Testis (tissue), 3 donors: ENCODE results near the gene EHMT2. TPM values are rescaled to one million over a fixed set of nuclear protein-coding genes. Genes with fewer than 3 reads are reported as not detected.

Source experiments
- DNase-seq: peaks from one replicate; pipeline ENCODE4 v3.0.0-alpha.2; 2019
- H3K27ac ChIP-seq, 2 donors: fragments of 200-600 bp; sonication (generic); one replicate each; pipeline ENCODE4 v1.5.1; 2019
- H3K27me3 ChIP-seq: fragments of 200-600 bp; sonication (generic); one replicate; pipeline ENCODE4 v1.5.1; 2019
- H3K36me3 ChIP-seq: fragments of 200-600 bp; sonication (generic); one replicate; pipeline ENCODE4 v1.5.1; 2017; ENCODE audit warnings: low read depth; ENCODE audit errors: missing control alignments
- H3K4me1 ChIP-seq: fragments of 200-600 bp; sonication (generic); one replicate; pipeline ENCODE4 v1.5.1; 2019
- H3K4me3 ChIP-seq, 2 donors: fragments of 200-600 bp; sonication (generic); one replicate each; pipeline ENCODE4 v1.5.1; 2017 to 2019
- H3K9me3 ChIP-seq: fragments of 200-600 bp; sonication (generic); one replicate; pipeline ENCODE4 v1.5.1; 2017
- POLR2A ChIP-seq: fragments of 450-650 bp; IDR thresholded peaks from one replicate; pipeline ENCODE4 v1.6.1; 2017; ENCODE audit warnings: antibody characterized with exemption, mild to moderate bottlenecking, moderate library complexity
- WGBS, 2 donors: methylation state at CpG; one replicate each; pipeline ENCODE4 v1.1.5; 2018; 5-methylcytosine and 5-hydroxymethylcytosine counted together
- intact Hi-C: fragments of 100-400 bp; cut with DNase I; formaldehyde crosslinking; loops from one replicate; pipeline ENCODE4 v1.15.1; 2023; ENCODE audit warnings: low total_unique reads
- polyA plus RNA-seq: library from polyadenylated mRNA; stranded (reverse); fragments of 350-450 nt; fragmentation: Illumina TruSeq; extraction: RNeasy Lipid Tissue Mini Kit (QIAGEN cat#74804); gene quantifications from one replicate; pipeline ENCODE4 v1.2.3, GENCODE V29; 2014; ENCODE audit warnings: low read depth, low replicate concordance; ENCODE audit not compliant: insufficient read depth
- total RNA-seq, 2 donors: library from RNA; depleted of rRNA; stranded (reverse); fragments of >200 nt; gene quantifications; one replicate each; pipeline ENCODE4 v1.2.3, GENCODE V29; 2016
- TF ChIP-seq, protein P1 (sequence below), 3 experiments: fragments of 450-650 bp in 2 of 3; fragments of 200-600 bp in 1 of 3; sonication (generic) in 1 of 3; IDR thresholded peaks; one replicate each; pipeline ENCODE4 v1.5.1; 2016 to 2019; ENCODE audit warnings: antibody characterized with exemption in 3 of 3, mild to moderate bottlenecking in 2 of 3, moderate library complexity in 1 of 3

The EHMT2 gene
- total and polyA plus RNA-seq, 3 donors from 2014 or later: 82.2 to 106 (median 102) TPM

- Histone ChIP-seq H3K36me3 (no peaks in the 10 kb centered on the region), H3K4me3 (no peak overlapping the region), H3K27ac (peak overlapping the region; percentile 40 to 97), H3K27me3 (no peaks in the 10 kb centered on the region), H3K4me1 (peaks cover 20% of the 10 kb centered on the region), H3K9me3 (no peaks in the 10 kb centered on the region)
- DNase-seq: no peak
- TF ChIP-seq, protein P1, sequence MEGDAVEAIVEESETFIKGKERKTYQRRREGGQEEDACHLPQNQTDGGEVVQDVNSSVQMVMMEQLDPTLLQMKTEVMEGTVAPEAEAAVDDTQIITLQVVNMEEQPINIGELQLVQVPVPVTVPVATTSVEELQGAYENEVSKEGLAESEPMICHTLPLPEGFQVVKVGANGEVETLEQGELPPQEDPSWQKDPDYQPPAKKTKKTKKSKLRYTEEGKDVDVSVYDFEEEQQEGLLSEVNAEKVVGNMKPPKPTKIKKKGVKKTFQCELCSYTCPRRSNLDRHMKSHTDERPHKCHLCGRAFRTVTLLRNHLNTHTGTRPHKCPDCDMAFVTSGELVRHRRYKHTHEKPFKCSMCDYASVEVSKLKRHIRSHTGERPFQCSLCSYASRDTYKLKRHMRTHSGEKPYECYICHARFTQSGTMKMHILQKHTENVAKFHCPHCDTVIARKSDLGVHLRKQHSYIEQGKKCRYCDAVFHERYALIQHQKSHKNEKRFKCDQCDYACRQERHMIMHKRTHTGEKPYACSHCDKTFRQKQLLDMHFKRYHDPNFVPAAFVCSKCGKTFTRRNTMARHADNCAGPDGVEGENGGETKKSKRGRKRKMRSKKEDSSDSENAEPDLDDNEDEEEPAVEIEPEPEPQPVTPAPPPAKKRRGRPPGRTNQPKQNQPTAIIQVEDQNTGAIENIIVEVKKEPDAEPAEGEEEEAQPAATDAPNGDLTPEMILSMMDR (IDR thresholded peaks at IDR 0.05): no peak
- TF ChIP-seq POLR2A: no peak
- intact Hi-C loops: no loop called here
- WGBS, 2 donors: 21 to 33% methylated on average over 12 of the region's 12 CpGs
Observed at GRCh38 chr6:31836474-31837368, 60.8 kb downstream of the EHMT2 start.

DNA sequence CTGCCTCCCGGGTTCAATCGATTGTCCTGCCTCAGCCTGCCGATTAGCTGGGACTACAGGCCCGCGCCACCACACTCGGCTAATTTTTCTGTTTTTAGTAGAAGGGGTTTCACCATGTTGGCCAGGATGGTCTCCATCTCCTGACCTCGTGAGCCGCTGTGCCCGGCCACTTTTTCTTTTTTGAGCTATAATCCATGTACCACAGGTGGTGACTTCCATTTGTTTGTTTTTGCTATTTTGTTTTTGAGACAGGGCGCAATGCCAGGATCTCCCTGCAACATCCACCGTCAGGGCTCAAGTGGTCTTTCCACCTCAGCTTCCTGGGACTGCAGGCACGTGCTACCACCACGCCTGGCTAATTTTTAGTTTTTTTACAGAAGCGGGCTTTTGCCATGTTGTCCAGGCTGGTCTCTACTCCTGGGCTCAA, 61.4 kb downstream of the EHMT2 start:
- WGBS, 2 donors: 10 to 13% methylated on average over 14 of the region's 14 CpGs
- intact Hi-C loops: no loop called here
- Histone ChIP-seq H3K27ac (peak overlapping the region; percentile 40 to 97), H3K9me3 (no peaks in the 10 kb centered on the region), H3K27me3 (no peaks in the 10 kb centered on the region), H3K4me1 (peaks cover 26% of the 10 kb centered on the region), H3K36me3 (no peaks in the 10 kb centered on the region), H3K4me3 (peak overlapping the region in 1 of 2 donors; percentile 89)
- DNase-seq: no peak
- TF ChIP-seq POLR2A: no peak
- TF ChIP-seq, protein P1 (IDR thresholded peaks at IDR 0.05): no peak

DNA sequence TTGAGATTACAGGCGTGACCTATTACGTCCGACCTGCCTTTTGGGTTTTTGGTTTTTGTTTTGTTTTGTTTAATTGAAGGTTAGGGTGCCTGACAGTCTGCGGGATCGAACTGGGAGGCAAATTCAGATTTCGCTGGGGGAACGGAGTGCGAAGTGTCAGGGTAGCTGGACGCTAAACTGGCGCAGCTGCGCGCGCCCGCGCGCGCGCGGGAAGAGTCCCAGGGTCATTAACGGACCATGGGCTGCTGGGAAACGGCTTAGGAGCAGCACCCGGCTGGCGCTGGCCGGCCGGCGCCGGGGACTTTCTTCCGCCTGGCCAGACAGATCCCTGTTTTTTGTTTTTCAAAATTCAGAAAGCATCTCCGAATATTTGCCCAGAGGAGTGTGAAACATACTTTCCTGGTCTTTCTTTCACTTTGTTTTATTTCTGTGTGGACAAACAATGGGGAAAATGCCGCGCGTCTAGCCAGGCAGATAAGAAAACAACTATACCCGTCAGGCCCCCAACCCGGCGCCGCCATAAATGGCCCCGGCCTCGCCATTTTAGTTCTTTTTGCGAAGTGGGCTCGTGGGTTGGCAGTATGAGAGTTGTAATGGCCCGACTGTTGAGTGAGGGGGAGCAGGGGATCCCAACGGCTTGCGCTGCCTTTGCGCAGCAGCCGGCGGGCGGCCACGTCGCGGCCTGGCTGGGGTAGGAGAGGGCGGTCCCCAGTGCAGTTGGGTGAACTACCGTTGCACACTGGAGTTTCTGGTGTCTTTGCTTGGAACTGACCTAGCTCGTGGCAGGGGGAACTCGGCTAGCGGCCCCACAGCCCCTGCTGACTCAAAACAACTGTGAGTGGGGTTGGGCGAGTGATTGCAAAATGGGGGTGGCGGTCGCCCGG, 62.9 kb downstream of the EHMT2 start:
- Histone ChIP-seq H3K4me3 (peak overlapping the region; percentile 89 to 93), H3K27me3 (no peaks in the 10 kb centered on the region), H3K27ac (peak overlapping the region; percentile 97 to 98), H3K4me1 (peaks cover 27% of the 10 kb centered on the region), H3K9me3 (no peaks in the 10 kb centered on the region), H3K36me3 (no peaks in the 10 kb centered on the region)
- WGBS, 2 donors: 0% methylated on average over 46 to 59 of the region's 59 CpGs
- TF ChIP-seq, protein P1 (IDR thresholded peaks at IDR 0.05): peak in 1 of 3 experiments; percentile 7
- no peak for TF ChIP-seq POLR2A
- DNase-seq: peak; percentile 95
- intact Hi-C loops: loop anchor here (5.0 kb wide), 1 partner anchor 152 kb away; the partner anchor contains the start of gene LY6G5C

DNA sequence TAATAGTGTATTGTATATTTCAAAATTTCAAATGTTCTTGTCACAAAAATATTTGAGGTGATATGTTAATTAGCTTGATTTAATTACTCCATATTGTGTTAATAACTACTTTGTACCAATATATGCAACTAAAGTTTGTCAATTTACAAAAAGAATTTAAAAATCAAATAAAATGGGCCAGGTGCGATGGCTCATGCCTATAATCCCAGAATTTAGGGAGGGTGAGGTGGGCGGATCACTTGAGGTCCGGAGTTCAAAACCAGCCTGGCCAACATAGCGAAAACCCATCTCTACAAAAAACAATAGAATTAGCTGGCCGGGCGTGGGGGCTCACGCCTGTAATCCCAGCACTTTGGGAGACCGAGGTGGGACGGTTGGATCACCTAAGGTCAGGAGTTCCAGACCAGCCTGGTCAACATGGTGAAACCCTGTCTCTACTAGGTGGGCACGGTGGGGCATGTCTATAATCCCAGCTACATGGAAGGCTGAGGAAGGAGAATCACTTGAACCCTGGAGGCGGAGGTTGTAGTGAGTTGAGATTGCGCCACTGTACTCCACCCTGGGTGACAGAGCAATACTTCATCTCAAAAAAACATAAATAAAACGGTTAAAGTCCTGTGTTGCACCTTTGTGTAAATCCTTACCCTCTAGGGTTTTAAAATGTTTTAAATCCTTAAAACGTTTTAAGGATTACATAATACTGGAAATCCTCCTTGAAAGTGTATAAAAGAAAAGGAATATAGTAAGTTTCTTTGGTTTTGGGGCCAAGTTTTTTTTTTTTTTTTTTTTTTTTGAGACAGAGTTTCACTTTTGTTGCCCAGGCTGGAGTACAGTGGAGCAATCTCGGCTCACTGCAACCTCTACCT, 65.9 kb downstream of the EHMT2 start:
- Histone ChIP-seq H3K27ac (peak overlapping the region in 1 of 2 donors; percentile 14), H3K4me1 (peaks cover 17% of the 10 kb centered on the region), H3K9me3 (no peaks in the 10 kb centered on the region), H3K4me3 (no peak overlapping the region), H3K27me3 (no peaks in the 10 kb centered on the region), H3K36me3 (no peaks in the 10 kb centered on the region)
- intact Hi-C loops: loop anchor here (5.0 kb wide), 1 partner anchor 149 kb away; the partner anchor contains the start of gene LY6G5C
- WGBS, 2 donors: 84 to 85% methylated on average over 15 of the region's 15 CpGs
- DNase-seq: no peak
- TF ChIP-seq, protein P1 (IDR thresholded peaks at IDR 0.05): no peak
